ENCODE results near the gene SYVN1. TPM values are rescaled to one million over a fixed set of nuclear protein-coding genes. Genes with fewer than 3 reads are reported as not detected.

The SYVN1 gene
- total RNA-seq, 1 experiment from 2014 or later = 45.9 TPM

DNA sequence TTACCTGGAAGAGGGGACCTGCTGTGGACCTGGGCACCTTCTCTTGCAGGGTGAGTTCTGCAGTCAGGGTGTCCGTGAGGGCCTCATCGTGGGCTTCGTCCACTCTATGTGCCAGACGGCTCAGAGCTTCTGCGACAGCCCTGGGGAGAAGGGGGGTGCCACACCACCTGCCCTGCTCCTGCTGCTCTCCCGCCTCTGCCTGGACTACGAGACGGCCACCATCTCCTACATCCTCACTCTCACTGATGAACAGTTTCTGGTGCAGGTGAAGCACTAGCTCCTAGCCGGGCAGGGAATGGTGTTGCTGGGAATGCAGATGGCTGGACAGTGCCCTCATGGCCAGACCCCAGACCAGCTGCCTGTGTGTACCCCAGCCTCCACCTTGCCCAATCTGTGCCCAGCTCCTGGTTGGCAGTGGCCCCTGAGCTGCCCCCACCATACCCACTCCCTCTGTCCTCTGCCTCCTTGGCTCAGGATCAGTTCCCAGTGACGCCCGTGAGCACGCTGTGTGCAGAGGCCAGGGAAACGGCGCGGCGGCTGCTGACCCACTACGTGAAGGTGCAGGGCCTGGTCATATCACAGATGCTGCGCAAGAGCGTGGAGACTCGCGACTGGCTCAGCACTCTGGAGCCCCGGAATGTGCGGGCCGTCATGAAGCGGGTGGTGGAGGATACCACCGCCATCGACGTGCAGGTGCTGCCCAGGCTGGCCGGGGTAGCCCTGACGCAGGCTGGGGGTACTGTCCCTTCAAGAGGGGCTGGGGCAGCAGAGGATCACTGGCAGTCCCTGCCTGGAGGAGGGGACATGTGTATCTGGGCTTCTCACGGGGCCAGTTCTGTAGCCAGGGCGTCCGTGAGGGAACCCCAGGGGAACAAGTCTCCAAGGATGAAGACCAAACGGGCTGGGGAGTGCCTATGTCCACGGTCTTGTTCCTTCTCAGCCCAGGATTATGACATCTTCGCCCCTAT, 24.8 kb downstream of the SYVN1 start:
- CTCF ChIA-PET = interaction anchor here (1.0 to 1.5 kb wide), 9 partner anchors 12 to 265 kb away, joined by 3 to 14 read pairs (median 4); partner anchors contain the start of genes CDC42BPG, FAU, MRPL49 and SYVN1
- Histone ChIP-seq H3K27ac (ENCODE audit: low read depth, low read length) (no peak overlapping the region), H3K4me3 (replicated peaks in 1 of 2; ENCODE audit: low read depth in 1 of 2, low read length in 2 of 2) (no peak overlapping the region), H3K4me1 (ENCODE audit: control insufficient read depth in 1 of 2, insufficient read depth in 2 of 2, low read length in 2 of 2) (peaks cover 15 to 34% of the 10 kb centered on the region in 2 experiments), H3K27me3 (ENCODE audit: insufficient read depth, low read length) (no peaks in the 10 kb centered on the region), H4K20me1 (ENCODE audit: insufficient read depth) (no peaks in the 10 kb centered on the region), H3K9me2 (ENCODE audit: insufficient read depth) (no peaks in the 10 kb centered on the region), H3K4me2 (ENCODE audit: low read length) (no peak overlapping the region), H3K36me3 (ENCODE audit: control insufficient read depth in 1 of 2, insufficient read depth in 2 of 2, low read length in 2 of 2) (no peaks in the 10 kb centered on the region), H2AFZ (ENCODE audit: low read depth, low read length, poor library complexity, severe bottlenecking) (no peak overlapping the region), H3K9me3 (ENCODE audit: control insufficient read depth in 1 of 2, insufficient read depth in 1 of 2, low read depth in 1 of 2, low read length in 2 of 2) (no peaks in the 10 kb centered on the region), H3K9ac (ENCODE audit: low read length) (no peak overlapping the region), H3K79me2 (ENCODE audit: insufficient read depth, low read length) (0 out of 2 replicates have a peak, but pooled peaks cover 4% of the 10 kb centered on the region)
- BruUV-seq (replicated peaks) = no TSS peak
- POLR2A ChIA-PET = interaction anchor here (1.9 to 3.7 kb wide), 2 partner anchors 12 to 13 kb away, joined by 20 to 21 read pairs; partner anchors contain the start of genes FAU, MRPL49 and VPS51
- TF ChIP-seq CBX3 (IDR thresholded peaks at IDR 0.05; ENCODE audit: low read depth) (no peak), ELF1 (IDR thresholded peaks at IDR 0.05; ENCODE audit: borderline replicate concordance, low read depth) (no peak), YY1 (IDR thresholded peaks at IDR 0.05; ENCODE audit: extremely low read depth, insufficient replicate concordance, low read depth, low read length) (no peak), EGR1 (IDR thresholded peaks at IDR 0.05; ENCODE audit: low read depth) (no peak), SRF (IDR thresholded peaks at IDR 0.05; ENCODE audit: low read depth) (no peak), RAD21 (IDR thresholded peaks at IDR 0.05; ENCODE audit: low read depth) (no peak), ZNF274 (IDR thresholded peaks at IDR 0.05; ENCODE audit: low read depth, low read length) (no peak), JUND (IDR thresholded peaks at IDR 0.05) (no peak), SP1 (IDR thresholded peaks at IDR 0.05; ENCODE audit: low read depth) (no peak), SIN3A (IDR thresholded peaks at IDR 0.05; ENCODE audit: low read depth) (no peak), FOSL1 (IDR thresholded peaks at IDR 0.05; ENCODE audit: low read depth) (no peak), CEBPB (IDR thresholded peaks at IDR 0.05; ENCODE audit: low read depth) (no peak), EZH2 (IDR thresholded peaks at IDR 0.05) (no peak), EZH2phosphoT487 (IDR thresholded peaks at IDR 0.05; ENCODE audit: borderline replicate concordance) (no peak), ZFX (IDR thresholded peaks at IDR 0.05) (no peak)
- TF ChIP-seq, protein P1, sequence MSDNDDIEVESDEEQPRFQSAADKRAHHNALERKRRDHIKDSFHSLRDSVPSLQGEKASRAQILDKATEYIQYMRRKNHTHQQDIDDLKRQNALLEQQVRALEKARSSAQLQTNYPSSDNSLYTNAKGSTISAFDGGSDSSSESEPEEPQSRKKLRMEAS (IDR thresholded peaks at IDR 0.05) = no peak
- TF ChIP-seq, protein P2, sequence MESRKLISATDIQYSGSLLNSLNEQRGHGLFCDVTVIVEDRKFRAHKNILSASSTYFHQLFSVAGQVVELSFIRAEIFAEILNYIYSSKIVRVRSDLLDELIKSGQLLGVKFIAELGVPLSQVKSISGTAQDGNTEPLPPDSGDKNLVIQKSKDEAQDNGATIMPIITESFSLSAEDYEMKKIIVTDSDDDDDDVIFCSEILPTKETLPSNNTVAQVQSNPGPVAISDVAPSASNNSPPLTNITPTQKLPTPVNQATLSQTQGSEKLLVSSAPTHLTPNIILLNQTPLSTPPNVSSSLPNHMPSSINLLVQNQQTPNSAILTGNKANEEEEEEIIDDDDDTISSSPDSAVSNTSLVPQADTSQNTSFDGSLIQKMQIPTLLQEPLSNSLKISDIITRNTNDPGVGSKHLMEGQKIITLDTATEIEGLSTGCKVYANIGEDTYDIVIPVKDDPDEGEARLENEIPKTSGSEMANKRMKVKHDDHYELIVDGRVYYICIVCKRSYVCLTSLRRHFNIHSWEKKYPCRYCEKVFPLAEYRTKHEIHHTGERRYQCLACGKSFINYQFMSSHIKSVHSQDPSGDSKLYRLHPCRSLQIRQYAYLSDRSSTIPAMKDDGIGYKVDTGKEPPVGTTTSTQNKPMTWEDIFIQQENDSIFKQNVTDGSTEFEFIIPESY (IDR thresholded peaks at IDR 0.05; ENCODE audit: extremely low read depth, insufficient replicate concordance, low read length) = no peak
- TF ChIP-seq, protein P3, sequence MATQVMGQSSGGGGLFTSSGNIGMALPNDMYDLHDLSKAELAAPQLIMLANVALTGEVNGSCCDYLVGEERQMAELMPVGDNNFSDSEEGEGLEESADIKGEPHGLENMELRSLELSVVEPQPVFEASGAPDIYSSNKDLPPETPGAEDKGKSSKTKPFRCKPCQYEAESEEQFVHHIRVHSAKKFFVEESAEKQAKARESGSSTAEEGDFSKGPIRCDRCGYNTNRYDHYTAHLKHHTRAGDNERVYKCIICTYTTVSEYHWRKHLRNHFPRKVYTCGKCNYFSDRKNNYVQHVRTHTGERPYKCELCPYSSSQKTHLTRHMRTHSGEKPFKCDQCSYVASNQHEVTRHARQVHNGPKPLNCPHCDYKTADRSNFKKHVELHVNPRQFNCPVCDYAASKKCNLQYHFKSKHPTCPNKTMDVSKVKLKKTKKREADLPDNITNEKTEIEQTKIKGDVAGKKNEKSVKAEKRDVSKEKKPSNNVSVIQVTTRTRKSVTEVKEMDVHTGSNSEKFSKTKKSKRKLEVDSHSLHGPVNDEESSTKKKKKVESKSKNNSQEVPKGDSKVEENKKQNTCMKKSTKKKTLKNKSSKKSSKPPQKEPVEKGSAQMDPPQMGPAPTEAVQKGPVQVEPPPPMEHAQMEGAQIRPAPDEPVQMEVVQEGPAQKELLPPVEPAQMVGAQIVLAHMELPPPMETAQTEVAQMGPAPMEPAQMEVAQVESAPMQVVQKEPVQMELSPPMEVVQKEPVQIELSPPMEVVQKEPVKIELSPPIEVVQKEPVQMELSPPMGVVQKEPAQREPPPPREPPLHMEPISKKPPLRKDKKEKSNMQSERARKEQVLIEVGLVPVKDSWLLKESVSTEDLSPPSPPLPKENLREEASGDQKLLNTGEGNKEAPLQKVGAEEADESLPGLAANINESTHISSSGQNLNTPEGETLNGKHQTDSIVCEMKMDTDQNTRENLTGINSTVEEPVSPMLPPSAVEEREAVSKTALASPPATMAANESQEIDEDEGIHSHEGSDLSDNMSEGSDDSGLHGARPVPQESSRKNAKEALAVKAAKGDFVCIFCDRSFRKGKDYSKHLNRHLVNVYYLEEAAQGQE (IDR thresholded peaks at IDR 0.05; ENCODE audit: low read depth) = no peak
- TF ChIP-seq, protein P4, sequence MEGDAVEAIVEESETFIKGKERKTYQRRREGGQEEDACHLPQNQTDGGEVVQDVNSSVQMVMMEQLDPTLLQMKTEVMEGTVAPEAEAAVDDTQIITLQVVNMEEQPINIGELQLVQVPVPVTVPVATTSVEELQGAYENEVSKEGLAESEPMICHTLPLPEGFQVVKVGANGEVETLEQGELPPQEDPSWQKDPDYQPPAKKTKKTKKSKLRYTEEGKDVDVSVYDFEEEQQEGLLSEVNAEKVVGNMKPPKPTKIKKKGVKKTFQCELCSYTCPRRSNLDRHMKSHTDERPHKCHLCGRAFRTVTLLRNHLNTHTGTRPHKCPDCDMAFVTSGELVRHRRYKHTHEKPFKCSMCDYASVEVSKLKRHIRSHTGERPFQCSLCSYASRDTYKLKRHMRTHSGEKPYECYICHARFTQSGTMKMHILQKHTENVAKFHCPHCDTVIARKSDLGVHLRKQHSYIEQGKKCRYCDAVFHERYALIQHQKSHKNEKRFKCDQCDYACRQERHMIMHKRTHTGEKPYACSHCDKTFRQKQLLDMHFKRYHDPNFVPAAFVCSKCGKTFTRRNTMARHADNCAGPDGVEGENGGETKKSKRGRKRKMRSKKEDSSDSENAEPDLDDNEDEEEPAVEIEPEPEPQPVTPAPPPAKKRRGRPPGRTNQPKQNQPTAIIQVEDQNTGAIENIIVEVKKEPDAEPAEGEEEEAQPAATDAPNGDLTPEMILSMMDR (IDR thresholded peaks at IDR 0.05 in 2 of 3, conservative IDR thresholded peaks at IDR 0.05 in 1 of 3; ENCODE audit: borderline replicate concordance in 1 of 3, insufficient read depth in 1 of 3, low read depth in 2 of 3, low read length in 2 of 3) = no peak
- ATAC-seq = no peak
- intact Hi-C loops (cut with micrococcal nuclease) = loop anchor here (1.0 to 10.0 kb wide), 4 partner anchors 73 to 263 kb away; partner anchors contain the start of genes ATG2A and CAPN1
- RAD21 ChIA-PET (ENCODE audit: low non-redundant PET in 1 of 2, low total read pairs in 2 of 2, uncharacterized antibody in 2 of 2, unreplicated experiment in 2 of 2) = no interaction called here
- no peak for DNase-seq (ENCODE audit: low read depth, low spot score)
